Lower leg skin (tissue), 3 donors: ENCODE measurements around the gene RIN1.

Experiments
- CTCF ChIP-seq, 3 donors: fragments of 450-650 bp; IDR thresholded peaks; one replicate each; pipeline ENCODE4 v1.5.1; 2016; ENCODE audit warnings: antibody characterized with exemption in 3 of 3, mild to moderate bottlenecking in 3 of 3, moderate library complexity in 2 of 3
- POLR2A ChIP-seq, 2 donors: fragments of 450-650 bp; IDR thresholded peaks; one replicate each; pipeline ENCODE4 v1.6.1; 2016 to 2017; ENCODE audit warnings: antibody characterized with exemption in 2 of 2, mild to moderate bottlenecking in 1 of 2, moderate library complexity in 1 of 2

- no peak for TF ChIP-seq CTCF (IDR thresholded peaks at IDR 0.05)
- TF ChIP-seq POLR2A (IDR thresholded peaks at IDR 0.05) = no peak
Observed at GRCh38 chr11:66318600-66318970, 17.6 kb downstream of the RIN1 start.
